ENCODE data around the gene WDR37. TPM values are rescaled to one million over a fixed set of nuclear protein-coding genes. Genes with fewer than 3 reads are reported as not detected.

WDR37 gene
- total RNA-seq, 1 donor from 2014 or later = 10.9 TPM

- Mint-ChIP-seq H3K27ac (ENCODE audit: unreplicated experiment) (peak overlapping the region; percentile 69), H3K36me3 (ENCODE audit: low read depth) (peaks cover 14% of the 10 kb centered on the region), H3K4me1 (ENCODE audit: low read depth) (peaks cover 46% of the 10 kb centered on the region), H3K27me3 (ENCODE audit: low read depth) (no peaks in the 10 kb centered on the region), H3K4me3 (ENCODE audit: unreplicated experiment) (peak overlapping the region; percentile 17), H3K9me3 (ENCODE audit: low read depth) (no peaks in the 10 kb centered on the region)
- no peak for TF ChIP-seq CTCF (IDR thresholded peaks at IDR 0.05)
- no peak for DNase-seq (ENCODE audit: low spot score)
Measured at GRCh38 chr10:1044964-1045363, 11.2 kb upstream of the WDR37 start.

GRCh38 chr10:1045415-1045814 lies 10.8 kb upstream of the WDR37 start:
- no peak for TF ChIP-seq CTCF (IDR thresholded peaks at IDR 0.05)
- DNase-seq (ENCODE audit: low spot score) = no peak
- H3K4me3 Mint-ChIP-seq (ENCODE audit: unreplicated experiment) = peak overlapping the region; percentile 17
- peaks cover 10% of the 10 kb centered on the region for H3K36me3 Mint-ChIP-seq (ENCODE audit: low read depth)
- H3K9me3 Mint-ChIP-seq (ENCODE audit: low read depth) = no peaks in the 10 kb centered on the region
- peaks cover 45% of the 10 kb centered on the region for H3K4me1 Mint-ChIP-seq (ENCODE audit: low read depth)
- peak overlapping the region; percentile 69 for H3K27ac Mint-ChIP-seq (ENCODE audit: unreplicated experiment)
- H3K27me3 Mint-ChIP-seq (ENCODE audit: low read depth) = no peaks in the 10 kb centered on the region

- no peaks in the 10 kb centered on the region for H3K9me3 Mint-ChIP-seq (ENCODE audit: low read depth)
- DNase-seq (ENCODE audit: low spot score) = no peak
- H3K27ac Mint-ChIP-seq (ENCODE audit: unreplicated experiment) = peak overlapping the region; percentile 99
- H3K4me1 Mint-ChIP-seq (ENCODE audit: low read depth) = peaks cover 63% of the 10 kb centered on the region
- peak overlapping the region; percentile 93 for H3K4me3 Mint-ChIP-seq (ENCODE audit: unreplicated experiment)
- H3K36me3 Mint-ChIP-seq (ENCODE audit: low read depth) = peaks cover 8% of the 10 kb centered on the region
- no peaks in the 10 kb centered on the region for H3K27me3 Mint-ChIP-seq (ENCODE audit: low read depth)
- no peak for TF ChIP-seq CTCF (IDR thresholded peaks at IDR 0.05)
Measured at GRCh38 chr10:1047937-1048336, 8.2 kb upstream of the WDR37 start.

GRCh38 chr10:1048349-1048731 lies 7.8 kb upstream of the WDR37 start:
- peaks cover 66% of the 10 kb centered on the region for H3K4me1 Mint-ChIP-seq (ENCODE audit: low read depth)
- H3K27ac Mint-ChIP-seq (ENCODE audit: unreplicated experiment) = peak overlapping the region; percentile 99
- H3K36me3 Mint-ChIP-seq (ENCODE audit: low read depth) = peaks cover 4% of the 10 kb centered on the region
- no peak for TF ChIP-seq CTCF (IDR thresholded peaks at IDR 0.05)
- peak overlapping the region; percentile 93 for H3K4me3 Mint-ChIP-seq (ENCODE audit: unreplicated experiment)
- H3K9me3 Mint-ChIP-seq (ENCODE audit: low read depth) = no peaks in the 10 kb centered on the region
- DNase-seq (ENCODE audit: low spot score) = no peak
- H3K27me3 Mint-ChIP-seq (ENCODE audit: low read depth) = no peaks in the 10 kb centered on the region

- H3K4me3 Mint-ChIP-seq (ENCODE audit: unreplicated experiment) = peak within 1 kb of the TSS; percentile 93
- H3K36me3 Mint-ChIP-seq (ENCODE audit: low read depth) = peaks cover 2% of the 10 kb centered on the region
- no peak for TF ChIP-seq CTCF (IDR thresholded peaks at IDR 0.05)
- peak within 1 kb of the TSS; percentile 99 for H3K27ac Mint-ChIP-seq (ENCODE audit: unreplicated experiment)
- no peaks in the 10 kb centered on the region for H3K27me3 Mint-ChIP-seq (ENCODE audit: low read depth)
- peak; percentile 100 for DNase-seq (ENCODE audit: low spot score)
- no peaks in the 10 kb centered on the region for H3K9me3 Mint-ChIP-seq (ENCODE audit: low read depth)
- peaks cover 66% of the 10 kb centered on the region for H3K4me1 Mint-ChIP-seq (ENCODE audit: low read depth)
Measured at GRCh38 chr10:1048732-1049424, 7.3 kb upstream of the WDR37 start, which contains the start of gene IDI1. Gene IDI1, minus strand, starts transcription at chr10:1049119. Its CDS starts 116 bp downstream, at chr10:1049003.
